GM06990 (cell line): ENCODE results near the gene S100A7A.
"Not testable (repeated sequence)": the region's sequence is repeated elsewhere in the genome, so short reads cannot be mapped to it uniquely, and the experiment has no call there.

Source experiments
- DNase-seq: peaks from one replicate; pipeline ENCODE4 v3.0.0-alpha.2; 2011; ENCODE audit not compliant: insufficient read length; ENCODE audit errors: extremely low read depth
- H3K27me3 ChIP-seq: replicated peaks from 2 replicates; pipeline ENCODE4 v1.6.0; 2011; ENCODE audit warnings: low read length; ENCODE audit not compliant: control insufficient read depth, insufficient read depth
- H3K36me3 ChIP-seq: 2 replicates; pipeline ENCODE4 v1.5.1; 2011; ENCODE audit warnings: low read length; ENCODE audit not compliant: control insufficient read depth, insufficient read depth
- H3K4me3 ChIP-seq: replicated peaks from 2 replicates; pipeline ENCODE4 v1.5.1; 2011; ENCODE audit warnings: low read depth, mild to moderate bottlenecking, control low read depth, low read length
- TF ChIP-seq, protein P1 (sequence below): IDR thresholded peaks from 2 replicates; pipeline ENCODE4 v1.5.1; 2011; ENCODE audit warnings: low read length, control low read depth, mild to moderate bottlenecking, inconsistent platforms; ENCODE audit not compliant: insufficient read depth, poor library complexity, severe bottlenecking

The S100A7A gene

GRCh38 chr1:153403421-153404085 is 12.8 kb upstream of the S100A7A start:
- TF ChIP-seq, protein P1, sequence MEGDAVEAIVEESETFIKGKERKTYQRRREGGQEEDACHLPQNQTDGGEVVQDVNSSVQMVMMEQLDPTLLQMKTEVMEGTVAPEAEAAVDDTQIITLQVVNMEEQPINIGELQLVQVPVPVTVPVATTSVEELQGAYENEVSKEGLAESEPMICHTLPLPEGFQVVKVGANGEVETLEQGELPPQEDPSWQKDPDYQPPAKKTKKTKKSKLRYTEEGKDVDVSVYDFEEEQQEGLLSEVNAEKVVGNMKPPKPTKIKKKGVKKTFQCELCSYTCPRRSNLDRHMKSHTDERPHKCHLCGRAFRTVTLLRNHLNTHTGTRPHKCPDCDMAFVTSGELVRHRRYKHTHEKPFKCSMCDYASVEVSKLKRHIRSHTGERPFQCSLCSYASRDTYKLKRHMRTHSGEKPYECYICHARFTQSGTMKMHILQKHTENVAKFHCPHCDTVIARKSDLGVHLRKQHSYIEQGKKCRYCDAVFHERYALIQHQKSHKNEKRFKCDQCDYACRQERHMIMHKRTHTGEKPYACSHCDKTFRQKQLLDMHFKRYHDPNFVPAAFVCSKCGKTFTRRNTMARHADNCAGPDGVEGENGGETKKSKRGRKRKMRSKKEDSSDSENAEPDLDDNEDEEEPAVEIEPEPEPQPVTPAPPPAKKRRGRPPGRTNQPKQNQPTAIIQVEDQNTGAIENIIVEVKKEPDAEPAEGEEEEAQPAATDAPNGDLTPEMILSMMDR = no peak
- Histone ChIP-seq H3K27me3 (0 out of 2 replicates have a peak, but pooled peaks cover 3% of the 10 kb centered on the region), H3K36me3 (no peaks in the 10 kb centered on the region), H3K4me3 (no peak overlapping the region)
- no peak for DNase-seq

- Histone ChIP-seq H3K27me3 (0 out of 2 replicates have a peak, but pooled peaks cover 1% of the 10 kb centered on the region), H3K4me3 (no peak overlapping the region), H3K36me3 (no peaks in the 10 kb centered on the region)
- TF ChIP-seq, protein P1 = no peak
- no peak for DNase-seq
Observed at GRCh38 chr1:153404086-153404635, 12.2 kb upstream of the S100A7A start.

- Histone ChIP-seq H3K4me3 (no peak overlapping the region), H3K36me3 (no peaks in the 10 kb centered on the region), H3K27me3 (0 out of 2 replicates have a peak, but pooled peaks cover 1% of the 10 kb centered on the region)
- DNase-seq = peak; percentile 34
- TF ChIP-seq, protein P1 = peak; percentile 62
Observed at GRCh38 chr1:153404768-153405167, 11.6 kb upstream of the S100A7A start.

DNA sequence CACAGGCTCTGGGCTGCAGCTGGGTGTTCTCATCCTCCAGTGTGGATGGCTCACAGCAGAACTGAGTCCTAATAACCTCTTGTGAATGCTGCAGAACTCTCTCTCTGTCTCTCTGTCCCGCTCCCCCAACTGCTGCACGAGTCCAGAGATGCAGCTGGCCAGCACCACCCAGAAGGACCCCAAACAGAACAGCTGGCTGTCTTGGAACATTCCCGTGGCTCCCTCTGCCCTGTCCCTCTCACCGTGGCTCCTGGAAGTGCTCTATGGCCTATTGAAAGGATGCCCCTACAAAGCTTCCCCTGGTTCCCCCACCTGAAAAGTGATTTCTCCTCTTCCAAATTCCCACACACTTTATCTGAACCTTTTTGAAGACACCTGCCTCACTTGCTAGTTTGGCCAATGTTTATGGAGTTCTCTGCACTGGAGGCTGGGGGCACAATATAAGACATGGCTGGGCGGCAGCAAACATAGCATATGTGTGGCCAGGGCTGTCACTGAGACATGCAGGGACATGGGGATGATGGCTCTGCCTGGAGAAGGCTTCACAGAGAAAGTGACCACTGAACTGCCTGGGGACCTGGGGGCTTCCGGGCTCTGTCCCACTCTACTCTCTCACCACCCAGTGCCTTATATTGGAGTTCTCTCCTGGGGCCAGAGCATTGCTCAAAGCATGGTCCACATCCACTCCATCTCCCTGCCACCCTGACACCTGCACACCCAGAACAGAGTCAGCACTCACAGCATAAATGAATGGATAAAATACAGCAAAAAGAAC is 10.3 kb upstream of the S100A7A start:
- DNase-seq, H3K4me3 ChIP-seq, H3K36me3 ChIP-seq, H3K27me3 ChIP-seq: not testable (repeated sequence)

GRCh38 chr1:153407274-153407673 is 9.0 kb upstream of the S100A7A start:
- H3K4me3 ChIP-seq, H3K36me3 ChIP-seq, DNase-seq, H3K27me3 ChIP-seq: not testable (repeated sequence)

- not testable (repeated sequence) for H3K36me3 ChIP-seq, DNase-seq
Observed at GRCh38 chr1:153413961-153414360, 2.4 kb upstream of the S100A7A start.

More at GRCh38 chr1:153413961-153414360, 2.4 kb upstream of the S100A7A start:
- H3K27me3 ChIP-seq, H3K4me3 ChIP-seq: not testable (repeated sequence)
